WERI-Rb-1 (cell line): Measurements from ENCODE around the gene WNK1.

ENCODE experiments used
- DNase-seq: peaks from one replicate; pipeline ENCODE4 v3.0.0-alpha.2; 2020
- H3K27ac ChIP-seq: fragments of 250-450 bp; sonication (Bioruptor Pico); 2 replicates; pipeline ENCODE4 v1.5.1; 2020; ENCODE audit warnings: mild to moderate bottlenecking, moderate library complexity
- H3K27me3 ChIP-seq: fragments of 250-450 bp; sonication (Bioruptor Pico); 2 replicates; pipeline ENCODE4 v1.5.1; 2021; ENCODE audit warnings: mild to moderate bottlenecking, low read depth, moderate library complexity; ENCODE audit not compliant: insufficient read depth, severe bottlenecking
- H3K36me3 ChIP-seq: fragments of 250-450 bp; sonication (Bioruptor Pico); 2 replicates; pipeline ENCODE4 v1.5.1; 2020; ENCODE audit warnings: mild to moderate bottlenecking, moderate library complexity
- H3K4me3 ChIP-seq: 2 replicates; pipeline ENCODE4 v1.5.1; 2011; ENCODE audit warnings: low read depth, mild to moderate bottlenecking, control low read depth, low read length
- H3K9me3 ChIP-seq: fragments of 250-450 bp; sonication (Bioruptor Pico); 2 replicates; pipeline ENCODE4 v1.5.1; 2021; ENCODE audit warnings: mild to moderate bottlenecking, moderate library complexity; ENCODE audit not compliant: severe bottlenecking
- TF ChIP-seq, protein P1 (sequence below): IDR thresholded peaks from 2 replicates; pipeline ENCODE4 v1.5.1; 2011; ENCODE audit warnings: low read depth, mild to moderate bottlenecking, control low read depth, inconsistent platforms, low read length

The WNK1 gene

GRCh38 chr12:862303-862911, 110.0 kb downstream of the WNK1 start:
- Histone ChIP-seq H3K4me3 (no peak overlapping the region), H3K27me3 (no peaks in the 10 kb centered on the region), H3K36me3 (peaks cover 77% of the 10 kb centered on the region), H3K27ac (no peak overlapping the region), H3K9me3 (no peaks in the 10 kb centered on the region)
- no peak for DNase-seq
- TF ChIP-seq, protein P1, sequence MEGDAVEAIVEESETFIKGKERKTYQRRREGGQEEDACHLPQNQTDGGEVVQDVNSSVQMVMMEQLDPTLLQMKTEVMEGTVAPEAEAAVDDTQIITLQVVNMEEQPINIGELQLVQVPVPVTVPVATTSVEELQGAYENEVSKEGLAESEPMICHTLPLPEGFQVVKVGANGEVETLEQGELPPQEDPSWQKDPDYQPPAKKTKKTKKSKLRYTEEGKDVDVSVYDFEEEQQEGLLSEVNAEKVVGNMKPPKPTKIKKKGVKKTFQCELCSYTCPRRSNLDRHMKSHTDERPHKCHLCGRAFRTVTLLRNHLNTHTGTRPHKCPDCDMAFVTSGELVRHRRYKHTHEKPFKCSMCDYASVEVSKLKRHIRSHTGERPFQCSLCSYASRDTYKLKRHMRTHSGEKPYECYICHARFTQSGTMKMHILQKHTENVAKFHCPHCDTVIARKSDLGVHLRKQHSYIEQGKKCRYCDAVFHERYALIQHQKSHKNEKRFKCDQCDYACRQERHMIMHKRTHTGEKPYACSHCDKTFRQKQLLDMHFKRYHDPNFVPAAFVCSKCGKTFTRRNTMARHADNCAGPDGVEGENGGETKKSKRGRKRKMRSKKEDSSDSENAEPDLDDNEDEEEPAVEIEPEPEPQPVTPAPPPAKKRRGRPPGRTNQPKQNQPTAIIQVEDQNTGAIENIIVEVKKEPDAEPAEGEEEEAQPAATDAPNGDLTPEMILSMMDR, result no peak

DNA sequence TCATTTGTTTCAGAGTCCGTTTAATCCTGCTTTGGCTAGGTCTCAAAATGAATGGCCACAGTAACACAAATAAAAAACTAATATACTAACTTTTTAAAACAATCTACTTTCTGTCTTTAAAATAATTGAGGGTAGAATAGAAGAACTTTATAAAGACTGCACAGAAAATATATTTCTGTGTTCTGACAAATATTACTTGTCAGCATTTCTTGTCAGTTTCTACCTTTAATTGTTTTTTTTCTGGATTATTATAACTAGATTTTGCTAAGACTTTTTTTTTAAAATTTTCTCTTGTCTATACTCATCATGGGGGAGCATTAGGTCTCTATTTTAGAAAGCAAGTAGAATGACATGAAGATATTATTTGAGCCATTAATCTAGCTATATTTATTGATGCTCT, 110.9 kb downstream of the WNK1 start:
- TF ChIP-seq, protein P1, result no peak
- H3K27me3 ChIP-seq, result no peaks in the 10 kb centered on the region
- no peak for DNase-seq
- H3K9me3 ChIP-seq, result no peaks in the 10 kb centered on the region
- H3K36me3 ChIP-seq, result peaks cover 77% of the 10 kb centered on the region
- no peak overlapping the region for H3K4me3 ChIP-seq
- no peak overlapping the region for H3K27ac ChIP-seq

DNA sequence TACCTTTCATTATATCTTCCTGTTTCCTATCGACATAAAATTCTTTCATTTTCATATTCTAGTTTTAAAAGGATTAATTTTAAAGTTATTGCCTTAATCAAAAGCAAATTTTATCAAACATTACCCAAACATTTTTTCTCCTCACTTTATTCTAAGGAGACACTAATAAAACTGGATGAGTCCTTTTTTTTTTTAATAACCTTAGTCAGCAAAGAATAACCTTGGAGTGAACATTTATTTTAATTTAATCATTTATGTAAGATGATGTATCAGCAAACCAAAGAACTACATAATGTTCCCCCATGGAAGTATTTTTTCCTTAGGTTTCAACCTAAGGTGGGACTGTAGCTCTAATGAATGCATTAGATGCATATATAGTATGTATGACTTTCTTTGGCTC, 113.2 kb downstream of the WNK1 start:
- Histone ChIP-seq H3K27me3 (no peaks in the 10 kb centered on the region), H3K36me3 (peaks cover 70% of the 10 kb centered on the region)
- DNase-seq, result no peak

DNA sequence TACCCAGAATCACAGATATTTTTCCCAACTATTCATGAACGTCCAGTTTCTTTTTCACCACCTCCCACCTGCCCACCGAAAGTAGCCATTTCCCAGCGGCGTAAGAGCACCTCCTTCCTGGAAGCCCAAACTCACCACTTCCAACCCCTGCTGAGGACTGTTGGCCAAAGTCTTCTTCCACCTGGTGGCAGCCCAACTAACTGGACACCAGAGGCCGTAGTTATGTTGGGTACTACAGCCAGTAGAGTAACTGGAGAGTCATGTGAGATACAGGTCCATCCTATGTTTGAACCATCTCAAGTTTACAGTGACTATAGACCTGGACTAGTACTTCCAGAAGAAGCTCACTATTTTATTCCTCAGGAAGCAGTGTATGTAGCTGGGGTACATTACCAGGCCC, 115.5 kb downstream of the WNK1 start:
- no peaks in the 10 kb centered on the region for H3K9me3 ChIP-seq
- H3K27me3 ChIP-seq, result no peaks in the 10 kb centered on the region
- TF ChIP-seq, protein P1, result no peak
- no peak for DNase-seq
- no peak overlapping the region for H3K27ac ChIP-seq
- H3K36me3 ChIP-seq, result peaks cover 75% of the 10 kb centered on the region
- H3K4me3 ChIP-seq, result no peak overlapping the region

More for the DNA sequence above, 113.2 kb downstream of the WNK1 start:
- TF ChIP-seq, protein P1, result no peak
- Histone ChIP-seq H3K27ac (no peak overlapping the region), H3K9me3 (no peaks in the 10 kb centered on the region), H3K4me3 (no peak overlapping the region)

- no peak overlapping the region for H3K27ac ChIP-seq
- peaks cover 73% of the 10 kb centered on the region for H3K36me3 ChIP-seq
- no peaks in the 10 kb centered on the region for H3K27me3 ChIP-seq
- TF ChIP-seq, protein P1, result peak; percentile 24; the same call in 1 of the 2 replicates
- no peak overlapping the region for H3K4me3 ChIP-seq
- DNase-seq, result no peak
- H3K9me3 ChIP-seq, result no peaks in the 10 kb centered on the region
These were observed 116.3 kb downstream of the WNK1 start for GRCh38 chr12:868722-869121.

- TF ChIP-seq, protein P1, result no peak
- Histone ChIP-seq H3K27ac (no peak overlapping the region), H3K4me3 (no peak overlapping the region), H3K9me3 (no peaks in the 10 kb centered on the region), H3K27me3 (no peaks in the 10 kb centered on the region), H3K36me3 (peaks cover 64% of the 10 kb centered on the region)
- DNase-seq, result no peak
These were observed 118.0 kb downstream of the WNK1 start for GRCh38 chr12:870378-870777.
